ENCODE results near the gene SLC10A7.

SLC10A7 gene

DNA sequence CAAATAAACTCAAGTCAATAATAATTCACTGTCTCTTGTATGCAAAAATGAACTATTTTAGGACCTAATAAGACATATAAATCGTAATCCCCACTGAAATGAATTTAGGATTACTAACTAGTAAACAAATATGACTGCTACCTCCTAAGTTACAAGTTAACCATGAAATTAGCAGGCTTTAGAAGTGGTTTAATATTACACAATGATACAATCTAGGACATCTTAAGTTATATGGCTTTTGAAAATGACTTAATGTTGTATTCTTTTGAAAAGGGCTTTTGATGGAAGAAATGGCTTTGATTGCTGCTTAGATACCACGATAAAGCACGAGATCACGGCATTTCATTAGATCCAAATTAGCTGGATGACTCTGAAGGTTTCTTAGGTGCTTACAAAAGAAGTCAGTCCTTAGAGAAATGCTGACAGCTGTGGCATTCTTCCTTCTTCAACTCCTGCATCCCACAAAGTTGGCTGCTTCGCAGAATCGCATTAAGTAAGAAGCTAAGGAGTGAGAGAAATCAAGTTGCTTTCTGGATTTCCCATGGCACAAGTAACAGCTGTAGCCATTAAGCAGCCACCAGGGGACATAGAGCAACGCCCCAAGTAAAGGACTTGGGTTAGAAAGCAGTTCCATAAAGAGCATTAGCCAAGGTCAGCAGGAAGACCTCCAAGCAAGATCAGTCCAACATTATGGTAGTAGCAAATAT, 6.9 kb downstream of the SLC10A7 start:
- Mint-ChIP-seq H3K4me1 (no peaks in the 10 kb centered on the region), H3K9me3 (no peaks in the 10 kb centered on the region), H3K36me3 (ENCODE audit: insufficient read depth) (peaks cover 6% of the 10 kb centered on the region), H3K4me3 (no peak overlapping the region), H3K27me3 (no peaks in the 10 kb centered on the region), H3K27ac (ENCODE audit: low read depth) (no peak overlapping the region)
- ATAC-seq (replicated peaks; ENCODE audit: extremely low read depth, poor library complexity, severe bottlenecking) (no peak), DNase-seq (ENCODE audit: low spot score in 2 of 2) (no peak)

DNA sequence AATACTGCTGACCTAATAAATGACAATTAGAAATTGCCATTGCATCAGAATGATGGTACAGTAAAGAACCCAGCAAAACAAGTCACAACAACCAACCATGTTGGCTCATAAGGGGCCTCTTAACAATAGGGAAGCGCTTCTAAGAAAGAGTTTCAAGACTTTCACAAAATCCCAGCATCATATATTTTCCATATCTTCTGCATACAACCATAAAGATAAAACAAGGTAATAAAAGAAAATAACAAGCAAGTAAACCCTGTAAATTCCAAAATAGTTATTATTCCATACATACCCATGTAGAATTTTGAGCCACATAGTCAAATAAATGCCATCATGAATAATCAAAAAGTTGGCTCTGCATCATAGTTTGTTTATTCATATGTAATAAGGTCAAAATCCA, 8.2 kb downstream of the SLC10A7 start:
- H3K27ac Mint-ChIP-seq (ENCODE audit: low read depth) = no peak overlapping the region
- DNase-seq (ENCODE audit: low spot score in 2 of 2) (no peak), ATAC-seq (replicated peaks; ENCODE audit: extremely low read depth, poor library complexity, severe bottlenecking) (no peak)
- no peaks in the 10 kb centered on the region for H3K27me3 Mint-ChIP-seq
- H3K4me1 Mint-ChIP-seq = peaks cover 7% of the 10 kb centered on the region
- H3K36me3 Mint-ChIP-seq (ENCODE audit: insufficient read depth) = peaks cover 7% of the 10 kb centered on the region
- no peaks in the 10 kb centered on the region for H3K9me3 Mint-ChIP-seq
- H3K4me3 Mint-ChIP-seq = no peak overlapping the region

DNA sequence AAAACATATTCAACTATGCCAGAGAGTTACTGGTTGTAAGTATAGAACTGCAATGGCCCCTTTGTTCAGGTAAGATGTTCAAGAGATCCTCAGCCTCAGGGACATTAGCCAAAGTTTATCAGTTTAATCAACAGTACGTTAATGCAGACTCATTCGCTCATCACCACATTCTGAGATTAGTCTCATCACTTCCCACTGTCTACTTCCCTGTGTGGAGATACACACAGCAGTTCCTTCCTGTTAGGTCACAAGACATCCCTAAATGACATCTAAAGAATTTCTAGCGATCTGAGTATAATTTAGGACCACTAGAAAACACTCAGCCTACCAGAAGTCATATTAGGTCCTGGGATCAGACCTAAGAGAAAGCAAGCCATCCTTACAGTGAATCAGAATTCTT, 10.4 kb downstream of the SLC10A7 start:
- H3K27me3 Mint-ChIP-seq = no peaks in the 10 kb centered on the region
- H3K4me3 Mint-ChIP-seq = no peak overlapping the region
- H3K4me1 Mint-ChIP-seq = peaks cover 8% of the 10 kb centered on the region
- H3K36me3 Mint-ChIP-seq (ENCODE audit: insufficient read depth) = peaks cover 6% of the 10 kb centered on the region
- DNase-seq (ENCODE audit: low spot score in 2 of 2) (no peak), ATAC-seq (replicated peaks; ENCODE audit: extremely low read depth, poor library complexity, severe bottlenecking) (no peak)
- H3K9me3 Mint-ChIP-seq = no peaks in the 10 kb centered on the region
- no peak overlapping the region for H3K27ac Mint-ChIP-seq (ENCODE audit: low read depth)

DNA sequence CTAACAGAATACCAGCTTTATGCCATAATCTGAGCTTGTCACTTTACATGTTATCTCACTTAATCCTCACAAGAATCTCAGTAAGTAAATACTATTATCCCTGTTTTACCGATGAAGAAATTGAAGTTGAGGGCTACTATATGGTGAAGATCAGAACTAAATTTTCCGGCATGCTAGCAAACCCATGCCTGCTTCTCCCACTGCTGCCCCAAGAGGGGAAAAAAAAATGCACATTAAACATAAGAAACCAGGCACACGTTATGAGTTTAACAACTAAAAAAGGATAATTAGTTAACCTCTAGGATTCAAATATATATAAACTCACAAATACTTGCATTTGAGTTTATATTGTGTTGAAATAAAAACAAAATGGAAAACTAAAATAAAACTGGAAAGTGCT, 10.8 kb downstream of the SLC10A7 start:
- H3K36me3 Mint-ChIP-seq (ENCODE audit: insufficient read depth) = peaks cover 6% of the 10 kb centered on the region
- H3K27me3 Mint-ChIP-seq = no peaks in the 10 kb centered on the region
- H3K4me3 Mint-ChIP-seq = no peak overlapping the region
- DNase-seq (ENCODE audit: low spot score in 2 of 2) = no peak
- H3K9me3 Mint-ChIP-seq = no peaks in the 10 kb centered on the region
- no peak for ATAC-seq (replicated peaks; ENCODE audit: extremely low read depth, poor library complexity, severe bottlenecking)
- no peak overlapping the region for H3K27ac Mint-ChIP-seq (ENCODE audit: low read depth)
- H3K4me1 Mint-ChIP-seq = peaks cover 8% of the 10 kb centered on the region

DNA sequence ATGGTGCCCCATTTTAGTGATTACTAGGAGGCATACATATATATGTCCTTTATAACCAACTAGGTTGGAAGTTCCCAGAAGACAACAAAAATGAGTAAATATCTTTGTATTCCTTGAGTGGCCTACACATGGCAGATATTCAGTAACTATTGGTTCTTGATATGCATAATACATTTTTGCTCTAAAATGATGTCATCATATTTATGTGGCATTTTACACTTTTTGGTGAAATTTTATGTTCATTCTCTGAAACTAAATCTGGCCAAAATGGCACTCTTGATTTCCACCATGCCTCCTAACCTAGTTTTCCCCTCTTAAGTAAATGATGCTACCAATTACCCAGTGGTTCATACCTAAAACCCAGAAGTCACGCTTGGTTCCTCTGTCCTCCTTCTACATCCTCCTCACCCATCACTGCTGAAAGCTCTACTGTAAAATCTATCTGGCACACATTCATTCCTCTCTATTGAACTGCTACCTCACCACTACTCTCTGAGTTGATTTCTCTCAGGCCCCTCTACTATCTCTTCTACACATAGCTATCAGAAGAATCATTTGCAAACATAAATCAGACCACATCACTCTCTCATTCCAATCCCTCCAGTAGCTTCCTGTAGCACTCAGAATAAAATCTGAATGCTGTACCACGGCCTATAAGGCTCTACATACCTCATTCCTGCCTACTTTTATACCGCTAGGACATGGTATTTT, 13.4 kb downstream of the SLC10A7 start:
- ATAC-seq (replicated peaks; ENCODE audit: extremely low read depth, poor library complexity, severe bottlenecking) = no peak
- no peak for DNase-seq (ENCODE audit: low spot score in 2 of 2)
- Mint-ChIP-seq H3K27me3 (no peaks in the 10 kb centered on the region), H3K36me3 (ENCODE audit: insufficient read depth) (peaks cover 4% of the 10 kb centered on the region), H3K27ac (ENCODE audit: low read depth) (no peak overlapping the region), H3K9me3 (no peaks in the 10 kb centered on the region), H3K4me3 (no peak overlapping the region), H3K4me1 (peaks cover 8% of the 10 kb centered on the region)

DNA sequence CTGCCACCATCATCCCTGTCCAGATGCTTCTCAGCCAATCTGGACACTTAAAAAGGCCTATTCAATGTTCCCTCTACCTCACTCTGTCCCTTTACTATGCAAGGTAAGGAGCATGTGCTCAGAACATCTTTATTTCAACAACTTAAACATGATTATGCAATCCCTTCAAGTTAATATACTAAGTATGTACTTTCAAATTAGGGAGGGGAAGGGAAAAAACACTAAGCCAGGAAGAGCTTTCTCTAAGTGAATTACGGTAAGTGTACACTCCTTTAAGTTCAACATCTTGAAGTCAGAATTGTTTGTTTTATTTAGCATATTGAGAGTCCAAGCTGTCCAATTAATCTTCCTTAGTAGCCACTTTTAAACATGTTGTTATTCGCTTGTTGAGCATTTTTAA, 14.1 kb downstream of the SLC10A7 start:
- ATAC-seq (replicated peaks; ENCODE audit: extremely low read depth, poor library complexity, severe bottlenecking) = no peak
- no peaks in the 10 kb centered on the region for H3K9me3 Mint-ChIP-seq
- H3K36me3 Mint-ChIP-seq (ENCODE audit: insufficient read depth) = peaks cover 4% of the 10 kb centered on the region
- peaks cover 8% of the 10 kb centered on the region for H3K4me1 Mint-ChIP-seq
- DNase-seq (ENCODE audit: low spot score in 2 of 2) = no peak
- H3K4me3 Mint-ChIP-seq = no peak overlapping the region
- H3K27ac Mint-ChIP-seq (ENCODE audit: low read depth) = no peak overlapping the region
- no peaks in the 10 kb centered on the region for H3K27me3 Mint-ChIP-seq

DNA sequence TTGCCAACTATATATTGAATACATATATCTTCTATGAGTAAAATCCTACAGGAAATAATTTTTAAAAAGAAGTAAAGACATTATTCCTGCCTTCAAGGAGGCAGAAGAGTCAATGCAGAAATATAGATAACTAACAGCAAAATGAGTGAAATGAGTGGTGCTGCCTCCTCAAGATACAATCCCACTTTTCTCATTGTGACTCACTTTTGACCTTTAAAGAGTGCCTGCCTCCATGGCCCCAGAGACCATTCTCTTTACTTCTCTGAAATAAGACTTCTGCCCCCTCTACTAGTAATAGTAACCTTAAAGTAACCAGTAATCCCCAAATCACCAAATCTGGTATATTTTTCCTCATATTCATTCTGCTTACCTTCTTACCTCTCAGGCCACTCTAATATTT, 15.5 kb downstream of the SLC10A7 start:
- DNase-seq (ENCODE audit: low spot score in 2 of 2) (no peak), ATAC-seq (replicated peaks; ENCODE audit: extremely low read depth, poor library complexity, severe bottlenecking) (no peak)
- Mint-ChIP-seq H3K4me1 (peaks cover 8% of the 10 kb centered on the region), H3K36me3 (ENCODE audit: insufficient read depth) (peaks cover 4% of the 10 kb centered on the region), H3K4me3 (no peak overlapping the region), H3K9me3 (no peaks in the 10 kb centered on the region), H3K27me3 (no peaks in the 10 kb centered on the region), H3K27ac (ENCODE audit: low read depth) (no peak overlapping the region)

DNA sequence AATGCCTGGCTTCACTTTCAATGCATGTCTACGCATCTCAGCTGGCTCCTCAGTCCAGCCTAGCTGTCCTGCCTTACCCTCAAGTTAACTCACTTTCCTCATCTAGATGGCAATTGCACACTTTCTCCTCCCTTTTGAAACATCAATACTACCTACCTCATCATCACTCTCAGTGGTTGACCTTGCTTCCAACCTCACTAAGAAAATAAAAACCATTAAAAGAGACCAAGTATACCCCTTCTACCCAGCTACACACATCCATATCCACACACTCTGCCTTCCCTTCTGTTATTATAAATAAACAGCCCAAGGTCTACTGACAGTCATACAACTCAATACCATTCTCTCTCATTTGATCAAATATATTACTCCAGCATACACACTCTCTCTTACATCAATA, 21.5 kb downstream of the SLC10A7 start:
- ATAC-seq (replicated peaks; ENCODE audit: extremely low read depth, poor library complexity, severe bottlenecking) (no peak), DNase-seq (ENCODE audit: low spot score in 2 of 2) (no peak)
- H3K4me3 Mint-ChIP-seq = no peak overlapping the region
- H3K4me1 Mint-ChIP-seq = peaks cover 19% of the 10 kb centered on the region
- no peaks in the 10 kb centered on the region for H3K27me3 Mint-ChIP-seq
- H3K36me3 Mint-ChIP-seq (ENCODE audit: insufficient read depth) = peaks cover 2% of the 10 kb centered on the region
- H3K27ac Mint-ChIP-seq (ENCODE audit: low read depth) = no peak overlapping the region
- H3K9me3 Mint-ChIP-seq = no peaks in the 10 kb centered on the region

DNA sequence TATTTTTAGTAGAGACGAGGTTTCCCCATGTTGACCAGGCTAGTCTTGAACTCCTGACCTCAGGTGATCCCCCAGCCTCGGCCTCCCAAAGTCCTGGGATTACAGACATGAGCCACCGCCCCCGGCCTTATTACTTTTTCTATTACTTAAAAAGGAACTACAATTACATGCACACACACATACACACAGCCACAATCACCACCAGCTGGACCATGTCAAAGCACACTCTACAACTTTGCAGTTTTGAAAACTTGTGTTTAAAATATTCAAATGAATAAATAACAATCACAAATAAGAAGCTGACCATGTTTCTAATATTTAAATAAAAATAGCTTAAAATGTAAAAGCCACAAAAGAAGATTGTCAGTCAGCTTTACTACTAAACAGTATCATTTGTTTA, 23.4 kb downstream of the SLC10A7 start:
- Mint-ChIP-seq H3K27me3 (no peaks in the 10 kb centered on the region), H3K4me3 (no peak overlapping the region), H3K27ac (ENCODE audit: low read depth) (no peak overlapping the region), H3K4me1 (peaks cover 22% of the 10 kb centered on the region), H3K9me3 (no peaks in the 10 kb centered on the region), H3K36me3 (ENCODE audit: insufficient read depth) (peaks cover 1% of the 10 kb centered on the region)
- ATAC-seq (replicated peaks; ENCODE audit: extremely low read depth, poor library complexity, severe bottlenecking) (no peak), DNase-seq (ENCODE audit: low spot score in 2 of 2) (no peak)

DNA sequence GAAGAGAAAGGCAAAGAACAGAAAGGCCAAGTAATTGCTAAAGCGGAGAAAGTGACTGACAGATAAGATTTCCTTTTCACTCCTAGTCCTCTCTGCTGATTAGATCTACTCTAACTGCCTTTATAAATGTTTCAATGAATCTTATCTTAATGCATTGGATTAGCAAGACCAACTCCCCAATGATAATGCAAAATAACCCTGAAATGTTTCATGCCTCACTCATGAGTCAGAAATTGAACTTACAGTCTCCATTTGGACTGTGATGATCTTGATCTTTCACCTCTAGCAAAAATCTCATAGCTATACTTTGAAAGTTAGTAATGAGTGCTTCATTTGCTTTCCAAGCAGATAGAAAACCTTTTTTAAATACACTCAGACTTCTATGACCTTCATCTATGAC, 26.5 kb downstream of the SLC10A7 start:
- Mint-ChIP-seq H3K9me3 (no peaks in the 10 kb centered on the region), H3K36me3 (ENCODE audit: insufficient read depth) (peaks cover 2% of the 10 kb centered on the region), H3K27ac (ENCODE audit: low read depth) (no peak overlapping the region), H3K4me3 (no peak overlapping the region), H3K27me3 (no peaks in the 10 kb centered on the region), H3K4me1 (peaks cover 27% of the 10 kb centered on the region)
- DNase-seq (ENCODE audit: low spot score in 2 of 2) = no peak
- ATAC-seq (replicated peaks; ENCODE audit: extremely low read depth, poor library complexity, severe bottlenecking) = no peak

DNA sequence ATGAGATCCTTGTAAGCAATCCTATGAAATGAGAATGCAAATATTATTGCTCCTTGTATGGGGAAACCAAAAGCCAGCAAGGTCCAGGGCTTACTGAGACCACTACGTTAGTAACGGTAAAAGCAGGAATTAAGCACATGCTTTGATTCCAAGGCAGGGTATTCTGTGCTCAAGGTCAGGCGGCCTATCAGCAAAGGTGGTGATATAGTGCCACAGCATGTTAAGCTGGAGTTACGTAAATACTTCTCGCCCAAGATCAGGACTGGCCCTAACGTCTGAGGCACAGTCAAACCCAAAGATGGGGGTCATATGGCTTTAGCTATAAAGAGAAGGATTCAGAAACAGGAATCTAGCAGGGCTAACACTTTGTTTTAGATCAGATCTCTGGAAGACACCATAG, 27.6 kb downstream of the SLC10A7 start:
- Mint-ChIP-seq H3K27ac (ENCODE audit: low read depth) (no peak overlapping the region), H3K27me3 (no peaks in the 10 kb centered on the region), H3K4me3 (no peak overlapping the region), H3K36me3 (ENCODE audit: insufficient read depth) (peaks cover 2% of the 10 kb centered on the region), H3K4me1 (peaks cover 35% of the 10 kb centered on the region), H3K9me3 (no peaks in the 10 kb centered on the region)
- no peak for DNase-seq (ENCODE audit: low spot score in 2 of 2)
- no peak for ATAC-seq (replicated peaks; ENCODE audit: extremely low read depth, poor library complexity, severe bottlenecking)

DNA sequence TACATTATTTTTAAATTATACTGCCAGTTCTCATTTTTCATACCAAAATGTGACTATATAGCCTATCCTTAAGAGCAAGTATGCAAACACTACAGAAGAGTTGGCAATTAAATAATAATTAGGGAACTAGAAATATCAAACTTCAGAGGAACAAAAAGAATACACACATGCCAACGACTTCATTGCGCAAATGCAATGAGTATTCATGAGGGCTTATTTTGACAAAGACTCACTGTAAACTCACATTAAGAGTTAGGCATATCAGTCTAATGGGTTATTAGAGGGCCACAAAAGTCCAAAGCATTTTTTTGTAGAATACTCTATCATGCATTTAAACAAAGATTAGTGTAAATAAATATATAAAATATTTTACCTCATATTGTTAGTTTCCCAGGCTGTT, 31.6 kb downstream of the SLC10A7 start:
- H3K9me3 Mint-ChIP-seq = no peaks in the 10 kb centered on the region
- peaks cover 31% of the 10 kb centered on the region for H3K4me1 Mint-ChIP-seq
- no peak overlapping the region for H3K27ac Mint-ChIP-seq (ENCODE audit: low read depth)
- no peaks in the 10 kb centered on the region for H3K27me3 Mint-ChIP-seq
- ATAC-seq (replicated peaks; ENCODE audit: extremely low read depth, poor library complexity, severe bottlenecking) = no peak
- peaks cover 4% of the 10 kb centered on the region for H3K36me3 Mint-ChIP-seq (ENCODE audit: insufficient read depth)
- no peak overlapping the region for H3K4me3 Mint-ChIP-seq
- DNase-seq (ENCODE audit: low spot score in 2 of 2) = no peak

DNA sequence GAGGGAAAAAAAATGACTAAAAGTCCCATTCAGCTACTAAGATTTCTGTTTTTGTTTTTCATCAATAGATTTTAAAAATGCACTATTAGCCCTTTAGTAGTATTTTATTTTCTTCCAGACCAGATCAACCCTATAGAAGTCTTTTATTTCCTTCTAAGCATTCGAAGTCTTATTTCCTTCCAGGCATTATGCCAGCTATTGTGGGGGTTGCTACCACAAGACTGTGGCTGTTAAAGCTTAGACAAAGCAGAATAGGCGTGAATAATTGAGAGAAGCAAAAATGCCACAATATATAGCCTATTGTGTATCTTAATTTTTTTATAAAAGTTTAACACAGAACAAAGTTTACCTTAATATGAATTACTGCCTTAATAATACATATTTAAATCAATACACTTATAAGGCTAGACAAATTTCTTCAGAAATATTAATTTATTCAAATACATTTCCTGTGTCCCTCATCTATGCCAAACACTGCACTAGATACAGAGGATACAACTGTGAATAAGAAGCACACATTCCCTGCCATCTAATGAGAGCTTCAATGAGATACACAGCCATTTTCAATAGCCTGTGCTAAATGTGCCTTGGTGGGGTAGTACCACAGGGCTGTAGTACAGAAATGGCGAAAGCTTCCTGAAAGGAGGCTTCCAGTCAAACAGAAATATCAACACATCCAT, 33.1 kb downstream of the SLC10A7 start:
- ATAC-seq (replicated peaks; ENCODE audit: extremely low read depth, poor library complexity, severe bottlenecking) (peak; percentile 74), DNase-seq (ENCODE audit: low spot score in 2 of 2) (no peak)
- Mint-ChIP-seq H3K4me3 (no peak overlapping the region), H3K36me3 (ENCODE audit: insufficient read depth) (peaks cover 4% of the 10 kb centered on the region), H3K27ac (ENCODE audit: low read depth) (no peak overlapping the region), H3K9me3 (peaks cover 2% of the 10 kb centered on the region), H3K27me3 (no peaks in the 10 kb centered on the region), H3K4me1 (peaks cover 29% of the 10 kb centered on the region)
